Naive thymus-derived CD4-positive, alpha-beta T cell (primary cell): ENCODE data around the gene SLC4A8. TPM values are rescaled to one million over a fixed set of nuclear protein-coding genes. Genes with fewer than 3 reads are reported as not detected.
"Not testable (repeated sequence)": the region's sequence is repeated elsewhere in the genome, so short reads cannot be mapped to it uniquely, and the experiment has no call there.

Experiments
- ATAC-seq: fragments of 150-1000 bp; cut with Tn5 transposase; 2 replicates; pipeline ENCODE4 v1.10.0; 2021; ENCODE audit warnings: mild to moderate bottlenecking, moderate library complexity
- CTCF ChIA-PET: fragments of 350-600 bp; sonication (Branson Sonifier 250); formaldehyde crosslinking; loops from one replicate; lab custom pipeline; 2021; ENCODE audit warnings: antibody characterized with exemption; lab: Charles Lee
- POLR2A ChIA-PET: fragments of 350-600 bp; sonication (Branson Sonifier 250); formaldehyde crosslinking; loops from one replicate; lab custom pipeline; 2021; ENCODE audit warnings: antibody characterized with exemption, inconsistent platforms; lab: Charles Lee
- DNase-seq, 9 donors: peaks; one replicate each; pipeline versions ENCODE4 v3.0.0 to v3.0.0-alpha.2; 2020 to 2022; ENCODE audit warnings: mixed read lengths in 1 of 9
- H3K27ac ChIP-seq: one replicate; pipeline ENCODE4 v1.7.0; 2013; ENCODE audit warnings: mild to moderate bottlenecking, low read depth, low read length, moderate library complexity
- H3K27me3 ChIP-seq, 2 donors: one replicate each; pipeline ENCODE4 v1.7.0; 2013; ENCODE audit warnings: low read length in 2 of 2, mild to moderate bottlenecking in 2 of 2, moderate library complexity in 2 of 2; ENCODE audit not compliant: control insufficient read depth in 2 of 2, insufficient read depth in 2 of 2
- H3K36me3 ChIP-seq, 3 experiments: 1 replicate in 2 of 3; 2 replicates in 1 of 3; pipeline ENCODE4 v1.7.0; 2013; ENCODE audit warnings: low read length in 3 of 3, mild to moderate bottlenecking in 3 of 3, moderate library complexity in 1 of 3; ENCODE audit not compliant: insufficient read depth in 3 of 3, control insufficient read depth in 2 of 3
- H3K4me1 ChIP-seq, 2 donors: one replicate each; pipeline ENCODE4 v1.7.0; 2013; ENCODE audit warnings: low read length in 2 of 2, mild to moderate bottlenecking in 2 of 2, moderate library complexity in 1 of 2; ENCODE audit not compliant: control insufficient read depth in 2 of 2, insufficient read depth in 2 of 2
- H3K4me3 ChIP-seq: 2 replicates; pipeline ENCODE4 v1.7.0; 2013; ENCODE audit warnings: mild to moderate bottlenecking, low read length
- H3K9me3 ChIP-seq, 3 experiments: 1 replicate in 2 of 3; 2 replicates in 1 of 3; pipeline ENCODE4 v1.7.0; 2013; ENCODE audit warnings: low read length in 3 of 3; ENCODE audit not compliant: control insufficient read depth in 2 of 3
- H3K27ac Mint-ChIP-seq, 9 donors: one replicate each; pipeline ENCODE4 v1.8.0; 2020 to 2022; ENCODE audit warnings: mixed read lengths in 9 of 9, mild to moderate bottlenecking in 8 of 9, moderate library complexity in 5 of 9, inconsistent platforms in 2 of 9
- H3K27me3 Mint-ChIP-seq, 5 donors: one replicate each; pipeline ENCODE4 v1.8.0; 2021 to 2022; ENCODE audit warnings: mixed read lengths in 5 of 5, mild to moderate bottlenecking in 1 of 5
- H3K36me3 Mint-ChIP-seq, 5 donors: one replicate each; pipeline ENCODE4 v1.8.0; 2020 to 2022; ENCODE audit warnings: mixed read lengths in 5 of 5, mild to moderate bottlenecking in 3 of 5, inconsistent platforms in 1 of 5
- H3K4me1 Mint-ChIP-seq, 7 donors: one replicate each; pipeline ENCODE4 v1.8.0; 2020 to 2022; ENCODE audit warnings: mixed read lengths in 7 of 7, mild to moderate bottlenecking in 3 of 7, inconsistent platforms in 1 of 7
- H3K4me3 Mint-ChIP-seq, 10 donors: one replicate each; pipeline ENCODE4 v1.8.0; 2020 to 2022; ENCODE audit warnings: mild to moderate bottlenecking in 10 of 10, mixed read lengths in 10 of 10, moderate library complexity in 6 of 10, inconsistent platforms in 2 of 10
- H3K9me3 Mint-ChIP-seq, 11 donors: one replicate each; pipeline ENCODE4 v1.8.0; 2020 to 2022; ENCODE audit warnings: mixed read lengths in 11 of 11, mild to moderate bottlenecking in 4 of 11, inconsistent platforms in 1 of 11, moderate library complexity in 1 of 11
- intact Hi-C, 2 donors: fragments of 100-400 bp; cut with micrococcal nuclease; formaldehyde crosslinking; loops; one replicate each; pipeline ENCODE4 v1.15.1; 2023
- polyA plus RNA-seq, 2 donors: library from polyadenylated mRNA; unstranded; fragments of 300-500 nt; fragmentation: Illumina TruSeq; gene quantifications; one replicate each; pipeline ENCODE4 v1.2.3, GENCODE V29; 2021
- total RNA-seq, 6 experiments: library from RNA in 5 of 6; stranded (reverse) in 5 of 6; gene quantifications; 1 replicate in 5 of 6; 2 replicates in 1 of 6; pipeline ENCODE4 v1.2.3 and lab custom pipeline; 2021 to 2026

SLC4A8 gene
- total and polyA plus RNA-seq, 7 experiments from 2014 or later, result 0.13 to 8.4 (median 1.2) TPM

- Mint-ChIP-seq H3K27ac (no peak overlapping the region), H3K4me3 (no peak overlapping the region), H3K9me3 (no peaks in the 10 kb centered on the region), H3K4me1 (peaks cover 0 to 2% (median 0%) of the 10 kb centered on the region in 7 donors), H3K36me3 (peaks cover 0 to 9% (median 0%) of the 10 kb centered on the region in 5 donors), H3K27me3 (no peaks in the 10 kb centered on the region)
- no peaks in the 10 kb centered on the region for H3K36me3 ChIP-seq
- no peaks in the 10 kb centered on the region for H3K9me3 ChIP-seq
- intact Hi-C loops, result no loop called here
- DNase-seq, result no peak
- POLR2A ChIA-PET, result no interaction called here
- H3K27ac ChIP-seq, result no peak overlapping the region
- CTCF ChIA-PET, result no interaction called here
- no peak for ATAC-seq
- no peak overlapping the region for H3K4me3 ChIP-seq
- H3K4me1 ChIP-seq, result no peaks in the 10 kb centered on the region
- H3K27me3 ChIP-seq, result no peaks in the 10 kb centered on the region
These were observed 82.5 kb downstream of the SLC4A8 start for GRCh38 chr12:51507178-51507577.

GRCh38 chr12:51508285-51508684 lies 83.7 kb downstream of the SLC4A8 start:
- POLR2A ChIA-PET, result no interaction called here
- H3K4me1 Mint-ChIP-seq, result peaks cover 0 to 5% (median 0%) of the 10 kb centered on the region in 7 donors
- Histone ChIP-seq H3K27me3 (no peaks in the 10 kb centered on the region), H3K4me1 (no peaks in the 10 kb centered on the region), H3K4me3 (no peak overlapping the region), H3K9me3 (no peaks in the 10 kb centered on the region), H3K36me3 (no peaks in the 10 kb centered on the region), H3K27ac (no peak overlapping the region)
- no peaks in the 10 kb centered on the region for H3K9me3 Mint-ChIP-seq
- intact Hi-C loops, result no loop called here
- peaks cover 0 to 16% (median 0%) of the 10 kb centered on the region in 5 donors for H3K36me3 Mint-ChIP-seq
- DNase-seq (no peak), ATAC-seq (no peak)
- no peaks in the 10 kb centered on the region for H3K27me3 Mint-ChIP-seq
- H3K27ac Mint-ChIP-seq, result no peak overlapping the region
- H3K4me3 Mint-ChIP-seq, result no peak overlapping the region
- CTCF ChIA-PET, result no interaction called here

- Histone ChIP-seq H3K27ac (no peak overlapping the region), H3K27me3 (no peaks in the 10 kb centered on the region), H3K9me3 (no peaks in the 10 kb centered on the region), H3K36me3 (no peaks in the 10 kb centered on the region), H3K4me3 (no peak overlapping the region), H3K4me1 (no peaks in the 10 kb centered on the region)
- H3K27ac Mint-ChIP-seq, result no peak overlapping the region
- H3K9me3 Mint-ChIP-seq, result peaks cover 0 to 1% (median 0%) of the 10 kb centered on the region in 11 donors
- H3K27me3 Mint-ChIP-seq, result peaks cover 0 to 9% (median 0%) of the 10 kb centered on the region in 5 donors
- H3K4me3 Mint-ChIP-seq, result no peak overlapping the region
- H3K4me1 Mint-ChIP-seq, result peaks cover 0 to 5% (median 0%) of the 10 kb centered on the region in 7 donors
- DNase-seq, result no peak
- peaks cover 0 to 16% (median 0%) of the 10 kb centered on the region in 5 donors for H3K36me3 Mint-ChIP-seq
- ATAC-seq, result no peak
- ChIA-PET POLR2A (no interaction called here), CTCF (interaction anchor here (0.6 kb wide), 1 partner anchor 30 kb away, joined by 3 read pairs; no protein-coding TSS in a partner anchor)
- intact Hi-C loops, result no loop called here
These were observed 87.1 kb downstream of the SLC4A8 start for GRCh38 chr12:51511546-51512260.

- peaks cover 0 to 5% (median 0%) of the 10 kb centered on the region in 7 donors for H3K4me1 Mint-ChIP-seq
- H3K4me3 Mint-ChIP-seq, result no peak overlapping the region
- no peak overlapping the region for H3K27ac Mint-ChIP-seq
- H3K4me1 ChIP-seq, result no peaks in the 10 kb centered on the region
- no peaks in the 10 kb centered on the region for H3K36me3 ChIP-seq
- no peaks in the 10 kb centered on the region for H3K9me3 ChIP-seq
- POLR2A ChIA-PET, result no interaction called here
- H3K27ac ChIP-seq, result no peak overlapping the region
- intact Hi-C loops, result no loop called here
- no peak for DNase-seq
- no peak for ATAC-seq
- no peaks in the 10 kb centered on the region for H3K27me3 ChIP-seq
- H3K36me3 Mint-ChIP-seq, result peaks cover 0 to 12% (median 0%) of the 10 kb centered on the region in 5 donors
- CTCF ChIA-PET, result interaction anchor here (0.6 kb wide), 1 partner anchor 30 kb away, joined by 3 read pairs; no protein-coding TSS in a partner anchor
- no peak overlapping the region for H3K4me3 ChIP-seq
- peaks cover 0 to 9% (median 0%) of the 10 kb centered on the region in 5 donors for H3K27me3 Mint-ChIP-seq
- peaks cover 0 to 1% (median 0%) of the 10 kb centered on the region in 11 donors for H3K9me3 Mint-ChIP-seq
These were observed 87.8 kb downstream of the SLC4A8 start for GRCh38 chr12:51512438-51512837.

GRCh38 chr12:51515037-51515436 lies 90.4 kb downstream of the SLC4A8 start:
- H3K9me3 Mint-ChIP-seq, H3K4me3 Mint-ChIP-seq, H3K9me3 ChIP-seq, H3K36me3 Mint-ChIP-seq, H3K4me1 ChIP-seq, POLR2A ChIA-PET, intact Hi-C loops, DNase-seq, H3K27me3 Mint-ChIP-seq, H3K4me1 Mint-ChIP-seq, ATAC-seq, H3K27ac Mint-ChIP-seq, H3K27me3 ChIP-seq, H3K27ac ChIP-seq, H3K36me3 ChIP-seq, H3K4me3 ChIP-seq: not testable (repeated sequence)
- CTCF ChIA-PET, result interaction anchor here (0.6 kb wide), 1 partner anchor 90 kb away, joined by 3 read pairs; the partner anchor contains the start of gene SLC4A8

- Histone ChIP-seq H3K4me1 (no peaks in the 10 kb centered on the region), H3K36me3 (no peaks in the 10 kb centered on the region), H3K4me3 (no peak overlapping the region), H3K27ac (no peak overlapping the region), H3K27me3 (no peaks in the 10 kb centered on the region), H3K9me3 (no peaks in the 10 kb centered on the region)
- Mint-ChIP-seq H3K4me1 (peaks cover 0 to 5% (median 0%) of the 10 kb centered on the region in 7 donors), H3K36me3 (peaks cover 0 to 10% (median 0%) of the 10 kb centered on the region in 5 donors), H3K4me3 (no peak overlapping the region), H3K27me3 (peaks cover 0 to 9% (median 0%) of the 10 kb centered on the region in 5 donors), H3K27ac (no peak overlapping the region), H3K9me3 (peaks cover 0 to 1% (median 0%) of the 10 kb centered on the region in 11 donors)
- ChIA-PET CTCF (no interaction called here), POLR2A (no interaction called here)
- intact Hi-C loops, result no loop called here
- ATAC-seq, result no peak
- no peak for DNase-seq
These were observed 92.7 kb downstream of the SLC4A8 start for GRCh38 chr12:51517316-51517715.
